RWPE2 (cell line): ENCODE measurements around the gene NUMB.
"Not testable (repeated sequence)": the region's sequence is repeated elsewhere in the genome, so short reads cannot be mapped to it uniquely, and the experiment has no call there.

Experiments used
- ATAC-seq: fragments of 200-7000 bp; cut with Tn5 transposase; 3 replicates; pipeline ENCODE4 v1.9.1; 2021; ENCODE audit warnings: low read depth
- DNase-seq: peaks from one replicate; pipeline ENCODE4 v3.0.0-alpha.2; 2020; ENCODE audit warnings: low spot score
- H3K27ac ChIP-seq: fragments of 450-650 bp; 2 replicates; pipeline ENCODE4 v1.5.1; 2017; ENCODE audit warnings: mild to moderate bottlenecking; ENCODE audit not compliant: poor library complexity, severe bottlenecking
- H3K27me3 ChIP-seq: fragments of 250-450 bp; sonication (Bioruptor Pico); 2 replicates; pipeline ENCODE4 v1.5.1; 2021; ENCODE audit warnings: mild to moderate bottlenecking, moderate library complexity; ENCODE audit not compliant: insufficient read depth, poor library complexity, severe bottlenecking
- H3K36me3 ChIP-seq: fragments of 250-450 bp; sonication (Bioruptor Pico); 2 replicates; pipeline ENCODE4 v1.5.1; 2020; ENCODE audit warnings: low read depth, mild to moderate bottlenecking, moderate library complexity
- H3K4me1 ChIP-seq: fragments of 250-450 bp; sonication (Bioruptor Pico); 2 replicates; pipeline ENCODE4 v1.5.1; 2021; ENCODE audit warnings: mild to moderate bottlenecking, moderate library complexity; ENCODE audit not compliant: insufficient read depth, poor library complexity, severe bottlenecking
- H3K4me3 ChIP-seq: fragments of 250-450 bp; sonication (Bioruptor Pico); 2 replicates; pipeline ENCODE4 v1.5.1; 2021; ENCODE audit warnings: mild to moderate bottlenecking, moderate library complexity; ENCODE audit not compliant: severe bottlenecking
- H3K9me3 ChIP-seq: fragments of 250-450 bp; sonication (Bioruptor Pico); 2 replicates; pipeline ENCODE4 v1.5.1; 2021; ENCODE audit warnings: mild to moderate bottlenecking, moderate library complexity; ENCODE audit not compliant: severe bottlenecking
- TF ChIP-seq, protein P1 (sequence below): fragments of 450-650 bp; IDR thresholded peaks from one replicate; pipeline ENCODE4 v1.5.1; 2017; ENCODE audit warnings: mild to moderate bottlenecking, moderate library complexity; ENCODE audit not compliant: poor library complexity, severe bottlenecking

The NUMB gene

DNA sequence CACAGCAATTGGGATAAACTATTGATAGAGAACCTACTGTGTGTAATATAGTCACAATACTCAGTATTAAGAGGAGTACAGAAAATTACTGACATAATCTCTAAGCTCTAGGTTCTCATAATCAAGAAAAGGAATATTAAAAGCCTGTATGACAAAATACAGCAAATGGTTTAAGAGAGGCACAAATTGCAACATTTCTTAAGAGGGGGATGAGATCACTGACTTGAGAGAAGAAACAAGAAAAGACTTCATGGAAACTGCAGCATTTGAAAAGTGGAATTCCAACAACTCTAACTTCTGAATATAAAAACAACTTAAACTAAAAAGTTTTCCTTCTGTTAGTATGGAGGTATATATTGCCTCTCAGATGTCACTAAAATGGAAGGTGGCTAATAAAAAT lies 89.7 kb downstream of the NUMB start:
- TF ChIP-seq, protein P1, sequence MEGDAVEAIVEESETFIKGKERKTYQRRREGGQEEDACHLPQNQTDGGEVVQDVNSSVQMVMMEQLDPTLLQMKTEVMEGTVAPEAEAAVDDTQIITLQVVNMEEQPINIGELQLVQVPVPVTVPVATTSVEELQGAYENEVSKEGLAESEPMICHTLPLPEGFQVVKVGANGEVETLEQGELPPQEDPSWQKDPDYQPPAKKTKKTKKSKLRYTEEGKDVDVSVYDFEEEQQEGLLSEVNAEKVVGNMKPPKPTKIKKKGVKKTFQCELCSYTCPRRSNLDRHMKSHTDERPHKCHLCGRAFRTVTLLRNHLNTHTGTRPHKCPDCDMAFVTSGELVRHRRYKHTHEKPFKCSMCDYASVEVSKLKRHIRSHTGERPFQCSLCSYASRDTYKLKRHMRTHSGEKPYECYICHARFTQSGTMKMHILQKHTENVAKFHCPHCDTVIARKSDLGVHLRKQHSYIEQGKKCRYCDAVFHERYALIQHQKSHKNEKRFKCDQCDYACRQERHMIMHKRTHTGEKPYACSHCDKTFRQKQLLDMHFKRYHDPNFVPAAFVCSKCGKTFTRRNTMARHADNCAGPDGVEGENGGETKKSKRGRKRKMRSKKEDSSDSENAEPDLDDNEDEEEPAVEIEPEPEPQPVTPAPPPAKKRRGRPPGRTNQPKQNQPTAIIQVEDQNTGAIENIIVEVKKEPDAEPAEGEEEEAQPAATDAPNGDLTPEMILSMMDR = no peak
- H3K9me3 ChIP-seq = no peaks in the 10 kb centered on the region
- DNase-seq (no peak), ATAC-seq (no peak)
- no peaks in the 10 kb centered on the region for H3K4me1 ChIP-seq
- peaks cover 19% of the 10 kb centered on the region for H3K36me3 ChIP-seq
- H3K27me3 ChIP-seq = no peaks in the 10 kb centered on the region
- no peak overlapping the region for H3K27ac ChIP-seq
- H3K4me3 ChIP-seq = no peak overlapping the region

DNA sequence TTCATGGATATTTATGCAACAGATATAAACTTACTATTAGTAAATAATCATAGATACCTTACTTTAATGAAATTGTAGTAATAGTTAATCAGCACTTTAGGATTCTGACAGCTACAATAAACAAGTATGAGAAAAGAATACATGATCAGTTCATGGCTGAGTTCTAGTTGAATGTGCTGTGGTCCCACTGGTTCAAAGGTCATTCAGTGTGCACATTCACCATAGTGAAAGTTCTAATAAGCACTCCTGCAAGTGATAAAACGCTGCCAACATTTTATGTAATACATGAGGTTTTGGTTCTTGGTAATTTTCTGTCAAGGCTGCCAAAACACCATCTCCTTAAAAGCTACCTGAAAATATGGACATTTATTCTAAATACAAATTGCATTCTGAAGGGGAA lies 92.6 kb downstream of the NUMB start:
- no peaks in the 10 kb centered on the region for H3K4me1 ChIP-seq
- no peaks in the 10 kb centered on the region for H3K9me3 ChIP-seq
- peaks cover 19% of the 10 kb centered on the region for H3K36me3 ChIP-seq
- ATAC-seq (no peak), DNase-seq (no peak)
- H3K27ac ChIP-seq = no peak overlapping the region
- H3K4me3 ChIP-seq = no peak overlapping the region
- TF ChIP-seq, protein P1 = no peak
- no peaks in the 10 kb centered on the region for H3K27me3 ChIP-seq

DNA sequence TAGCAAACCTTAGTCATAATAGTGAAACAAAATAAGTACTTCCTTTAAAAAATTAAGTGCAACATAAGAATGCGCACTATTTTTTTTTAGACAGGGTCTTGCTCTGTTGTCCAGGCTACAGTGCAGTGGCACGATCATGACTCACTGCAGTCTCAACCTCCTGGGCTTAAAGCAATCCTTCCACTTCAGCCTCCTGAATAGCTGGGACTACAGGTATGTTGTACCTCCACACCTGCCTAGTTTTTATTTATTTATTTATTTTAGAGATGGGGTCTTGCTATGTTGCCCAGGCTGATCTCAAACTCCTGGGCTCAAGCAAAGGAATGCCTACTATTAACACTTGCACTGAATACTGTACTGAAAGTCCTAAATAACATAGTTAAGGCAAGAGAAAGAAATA lies 93.8 kb downstream of the NUMB start:
- no peak for DNase-seq
- Histone ChIP-seq H3K9me3 (no peaks in the 10 kb centered on the region), H3K4me1 (no peaks in the 10 kb centered on the region), H3K27ac (no peak overlapping the region), H3K36me3 (peaks cover 13% of the 10 kb centered on the region), H3K4me3 (no peak overlapping the region), H3K27me3 (no peaks in the 10 kb centered on the region)
- TF ChIP-seq, protein P1 = no peak
- no peak for ATAC-seq

GRCh38 chr14:73359445-73359844 lies 98.9 kb downstream of the NUMB start:
- DNase-seq = no peak
- Histone ChIP-seq H3K4me3 (no peak overlapping the region), H3K36me3 (peaks cover 15% of the 10 kb centered on the region), H3K27me3 (no peaks in the 10 kb centered on the region), H3K9me3 (no peaks in the 10 kb centered on the region), H3K4me1 (no peaks in the 10 kb centered on the region), H3K27ac (no peak overlapping the region)
- TF ChIP-seq, protein P1 = no peak
- ATAC-seq = no peak

DNA sequence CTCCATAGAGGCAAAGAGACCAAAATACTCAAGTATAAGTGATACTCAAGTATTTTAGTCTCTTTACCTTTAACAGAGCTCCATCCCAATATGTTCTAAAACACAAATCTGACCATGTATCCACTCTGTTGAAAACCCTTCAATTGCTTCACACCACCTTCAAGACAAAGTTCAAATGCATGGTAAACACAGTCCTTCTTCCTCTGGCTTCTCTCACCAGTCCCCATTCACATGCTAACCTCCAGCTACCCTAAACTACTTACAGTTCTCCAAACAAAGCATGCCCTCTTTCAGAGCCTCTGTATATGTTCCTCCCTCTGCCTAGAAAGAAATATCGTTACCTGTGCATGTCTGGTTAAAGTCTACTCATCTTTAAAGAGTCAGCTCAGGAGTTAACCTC lies 100.2 kb downstream of the NUMB start:
- no peaks in the 10 kb centered on the region for H3K9me3 ChIP-seq
- no peaks in the 10 kb centered on the region for H3K27me3 ChIP-seq
- ATAC-seq = no peak
- H3K27ac ChIP-seq = no peak overlapping the region
- no peak overlapping the region for H3K4me3 ChIP-seq
- no peaks in the 10 kb centered on the region for H3K4me1 ChIP-seq
- DNase-seq = no peak
- TF ChIP-seq, protein P1 = no peak
- peaks cover 21% of the 10 kb centered on the region for H3K36me3 ChIP-seq

- H3K36me3 ChIP-seq, H3K9me3 ChIP-seq, H3K27me3 ChIP-seq, H3K4me1 ChIP-seq, DNase-seq, H3K4me3 ChIP-seq, ATAC-seq, H3K27ac ChIP-seq: not testable (repeated sequence)
Observed at GRCh38 chr14:73349091-73349490, 109.3 kb downstream of the NUMB start.
